ENCODE data around the gene YJU2.
"Not testable (repeated sequence)": the region's sequence is repeated elsewhere in the genome, so short reads cannot be mapped to it uniquely, and the experiment has no call there.

The YJU2 gene

GRCh38 chr19:4246767-4247593 lies at the start of gene YJU2:
YJU2 (plus strand) TSS chr19:4247080; CDS start chr19:4247147, 67 bp downstream.
- peak; percentile 99 for DNase-seq (ENCODE audit: low spot score)

DNA sequence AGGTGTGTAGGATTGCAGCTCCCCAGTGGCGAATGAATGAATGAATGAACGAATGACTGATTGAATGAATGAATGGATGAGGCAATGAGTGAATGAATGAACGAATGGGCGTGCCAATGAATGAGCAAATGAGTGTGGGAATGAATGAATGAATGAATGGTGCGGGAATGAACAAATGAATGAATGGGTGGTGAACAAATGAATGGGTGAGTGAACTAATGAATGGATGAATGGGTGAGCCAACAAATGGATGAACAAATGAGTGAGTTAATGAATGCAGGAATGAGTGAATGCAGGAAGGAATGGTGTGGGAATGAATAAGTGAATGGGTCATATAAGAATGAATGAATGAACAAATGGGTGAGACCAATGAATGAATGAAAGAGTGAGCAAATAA lies 49.7 kb upstream of the YJU2 start:
- DNase-seq (ENCODE audit: low spot score), result no peak

DNA sequence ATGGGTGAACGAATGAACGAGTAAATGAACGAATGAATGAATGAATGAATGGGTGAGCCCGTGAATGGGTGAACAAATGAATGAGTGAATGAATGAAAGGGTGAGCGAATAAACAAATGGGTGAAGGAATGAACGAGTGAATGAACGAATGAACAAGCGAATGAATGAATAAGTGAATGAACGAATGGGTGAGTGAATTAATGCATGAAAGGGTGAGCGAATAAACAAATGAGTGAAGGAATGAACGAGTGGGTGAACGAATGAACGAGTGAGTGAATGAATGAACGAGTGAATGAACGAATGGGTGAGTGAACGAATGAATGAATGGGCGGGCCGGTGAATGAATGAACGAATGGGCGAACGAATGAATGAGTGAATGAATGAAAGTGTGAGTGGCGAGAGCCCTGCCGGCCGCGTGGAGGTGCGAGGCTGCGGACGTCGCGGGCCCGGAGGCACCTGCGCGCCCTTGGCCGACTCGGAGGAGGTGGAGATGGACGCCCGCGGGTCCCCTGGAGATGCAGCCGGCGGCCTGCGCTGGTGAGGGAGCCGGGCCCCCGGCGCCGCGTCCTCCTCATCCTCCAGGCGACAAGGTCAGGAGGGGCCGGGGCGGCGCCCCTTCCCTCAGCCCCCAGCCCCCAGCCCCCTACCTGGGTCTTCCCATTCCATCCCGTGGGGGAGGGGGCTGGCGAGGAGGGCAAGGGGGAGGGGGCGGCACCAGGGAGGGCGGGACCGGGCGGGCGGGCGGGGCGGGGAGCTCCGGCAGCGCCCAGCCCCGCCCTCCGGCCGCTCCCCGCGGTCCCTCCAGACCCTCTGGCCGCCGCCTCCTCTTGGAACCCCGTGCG lies 49.0 kb upstream of the YJU2 start:
- no peak for DNase-seq (ENCODE audit: low spot score)

GRCh38 chr19:4198467-4199126 lies 48.3 kb upstream of the YJU2 start:
- DNase-seq (ENCODE audit: low spot score), result no peak

- DNase-seq (ENCODE audit: low spot score), result no peak
Measured at GRCh38 chr19:4199699-4200293, 47.1 kb upstream of the YJU2 start.

GRCh38 chr19:4200940-4201542 lies 45.8 kb upstream of the YJU2 start:
- DNase-seq (ENCODE audit: low spot score), result no peak

DNA sequence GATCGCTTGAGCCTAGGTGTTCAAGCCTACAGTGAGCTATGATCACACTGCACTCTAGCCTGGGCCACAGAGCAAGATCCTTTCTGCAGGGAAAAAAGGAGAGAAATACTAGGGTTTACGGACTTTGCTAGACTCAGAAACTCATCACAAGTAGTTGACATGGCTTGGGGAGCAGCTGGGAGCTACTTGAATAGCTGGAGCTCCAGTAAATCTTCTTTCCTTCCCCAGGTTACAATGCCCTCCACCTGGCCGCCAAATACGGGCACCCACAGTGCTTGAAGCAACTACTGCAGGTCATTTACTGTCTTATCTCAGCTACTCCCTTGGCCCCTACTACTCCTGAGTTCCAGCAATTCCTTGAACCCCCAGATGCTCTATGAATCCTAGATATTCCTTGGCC lies 45.1 kb upstream of the YJU2 start:
- DNase-seq (ENCODE audit: low spot score), result no peak

- DNase-seq (ENCODE audit: low spot score), result peak; percentile 51
Measured at GRCh38 chr19:4206818-4207484, 39.9 kb upstream of the YJU2 start.

DNA sequence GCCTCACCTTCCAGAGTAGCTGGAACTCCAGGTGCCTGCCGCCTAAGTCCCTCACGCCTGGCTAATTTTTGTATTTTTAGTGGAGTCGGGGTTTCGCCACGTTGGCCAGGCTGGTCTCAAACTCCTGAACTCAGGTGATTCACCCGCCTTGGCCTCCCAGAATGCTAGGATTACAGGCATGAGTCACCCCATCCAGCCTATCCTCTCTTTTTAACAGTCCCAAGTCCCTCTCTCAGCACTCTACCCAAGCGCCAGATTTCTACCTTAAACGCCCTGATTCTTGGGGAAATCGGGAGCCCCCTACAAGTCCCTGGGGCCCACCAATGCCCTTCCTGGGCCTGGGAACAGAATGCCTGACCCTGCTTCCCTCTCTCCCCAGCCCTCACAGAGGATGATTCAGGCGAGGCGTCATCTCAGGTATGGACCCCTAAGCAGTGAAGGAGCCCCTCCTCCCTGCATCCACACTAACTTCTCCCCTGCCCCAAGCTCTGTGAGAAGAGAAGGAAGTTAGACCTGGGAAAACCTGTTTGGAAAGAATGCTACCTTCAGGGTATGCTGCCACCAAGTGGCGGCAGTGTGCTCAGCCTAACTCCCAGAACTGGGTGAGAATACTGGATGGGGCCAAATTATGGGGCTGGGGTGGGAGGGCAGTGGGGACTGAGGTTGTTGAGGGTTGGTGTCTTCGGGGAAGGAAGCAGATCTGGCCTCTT lies 38.3 kb upstream of the YJU2 start:
- DNase-seq (ENCODE audit: low spot score), result peak; percentile 75

DNA sequence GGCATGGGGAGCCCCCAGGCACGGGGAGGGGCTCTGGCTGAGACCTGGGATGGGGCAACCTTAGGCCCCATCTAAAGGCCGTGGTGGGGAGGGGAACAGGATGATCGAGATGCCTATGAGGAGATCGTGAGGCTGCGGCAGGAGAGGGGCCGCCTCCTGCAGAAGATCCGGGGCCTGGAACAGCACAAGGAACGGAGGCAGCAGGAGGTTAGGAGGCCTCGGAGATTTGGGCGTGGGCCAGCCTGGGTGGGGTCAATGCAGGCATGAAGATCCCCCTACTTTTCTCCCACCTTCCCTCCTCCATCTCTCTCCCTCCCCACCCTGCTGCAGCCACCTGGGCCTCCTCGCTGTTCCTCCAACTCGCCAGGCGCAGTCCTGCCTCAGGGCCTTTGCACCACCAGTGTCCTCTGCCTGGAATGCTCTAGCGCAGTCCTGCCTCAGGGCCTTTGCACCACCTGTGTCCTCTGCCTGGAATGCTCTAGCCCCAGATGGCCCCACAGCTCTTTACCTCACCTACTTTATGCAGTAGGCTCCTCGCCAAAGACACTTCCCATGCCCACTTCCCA lies 36.6 kb upstream of the YJU2 start:
- DNase-seq (ENCODE audit: low spot score), result no peak

DNA sequence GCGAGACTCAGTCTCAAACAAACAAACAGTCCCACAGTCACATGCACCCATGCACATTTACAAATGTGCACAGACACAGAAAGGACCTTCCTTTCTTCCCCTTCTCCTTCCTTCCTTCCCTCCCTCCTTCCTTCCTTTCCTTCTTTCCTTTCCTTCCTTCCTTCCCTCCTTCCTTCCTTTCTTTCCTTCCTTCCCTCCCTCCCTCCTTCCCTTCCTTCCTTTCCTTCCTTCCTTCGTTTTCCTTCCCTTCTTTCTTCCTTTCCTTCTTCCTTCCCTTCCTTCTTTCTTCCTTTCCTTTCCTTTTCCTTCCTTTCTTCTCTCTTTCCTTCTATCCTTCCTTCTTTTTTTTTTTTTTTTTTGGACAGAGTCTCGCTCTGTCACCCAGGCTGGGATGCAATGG lies 33.8 kb upstream of the YJU2 start:
- no peak for DNase-seq (ENCODE audit: low spot score)

- no peak for DNase-seq (ENCODE audit: low spot score)
Measured at GRCh38 chr19:4215807-4216206, 31.1 kb upstream of the YJU2 start.

- DNase-seq (ENCODE audit: low spot score), result no peak
Measured at GRCh38 chr19:4216846-4217245, 30.0 kb upstream of the YJU2 start.

- DNase-seq (ENCODE audit: low spot score), result no peak
Measured at GRCh38 chr19:4217429-4218264, 29.2 kb upstream of the YJU2 start.

- DNase-seq (ENCODE audit: low spot score), result not testable (repeated sequence)
Measured at GRCh38 chr19:4218523-4218922, 28.4 kb upstream of the YJU2 start.

DNA sequence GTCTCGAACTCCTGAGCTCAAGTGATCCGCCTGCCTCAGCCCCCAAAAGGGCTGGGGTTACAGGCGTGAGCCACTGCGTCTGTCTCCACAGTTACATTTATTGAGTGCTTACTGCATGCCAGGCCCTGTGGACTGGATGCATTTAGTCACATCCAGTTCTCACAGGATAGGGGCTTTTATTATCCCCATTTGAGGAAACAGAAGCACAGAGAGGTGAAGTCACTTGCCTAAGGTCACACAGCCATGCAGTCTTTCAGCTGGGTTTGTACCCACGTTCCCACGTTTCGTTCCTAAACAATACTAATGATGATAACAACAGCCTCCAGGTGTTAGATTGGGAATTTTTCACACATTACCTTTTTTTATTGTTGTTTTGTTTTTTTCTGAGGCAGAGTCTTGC lies 26.7 kb upstream of the YJU2 start:
- DNase-seq (ENCODE audit: low spot score), result no peak

DNA sequence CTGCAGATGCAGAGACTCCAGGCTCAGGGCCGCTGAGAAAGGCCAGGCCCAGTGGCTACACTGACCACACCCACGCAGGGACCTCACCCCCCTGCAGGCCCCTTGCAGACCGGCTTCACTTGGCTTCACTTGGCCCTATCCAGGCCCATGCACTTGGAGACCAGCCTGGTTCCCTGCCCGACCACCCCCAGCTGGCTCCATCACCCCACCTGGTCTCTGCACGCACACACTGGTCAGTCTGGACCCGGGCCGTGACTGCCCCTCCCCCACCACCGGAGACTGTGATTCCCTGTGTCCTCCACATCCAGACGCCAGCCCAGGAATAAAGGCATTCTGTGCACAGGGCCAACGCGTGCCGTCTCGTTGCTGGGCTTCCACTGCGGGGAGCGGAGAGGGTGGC lies 22.4 kb upstream of the YJU2 start:
- no peak for DNase-seq (ENCODE audit: low spot score)

GRCh38 chr19:4225885-4226284 lies 21.0 kb upstream of the YJU2 start:
- no peak for DNase-seq (ENCODE audit: low spot score)

DNA sequence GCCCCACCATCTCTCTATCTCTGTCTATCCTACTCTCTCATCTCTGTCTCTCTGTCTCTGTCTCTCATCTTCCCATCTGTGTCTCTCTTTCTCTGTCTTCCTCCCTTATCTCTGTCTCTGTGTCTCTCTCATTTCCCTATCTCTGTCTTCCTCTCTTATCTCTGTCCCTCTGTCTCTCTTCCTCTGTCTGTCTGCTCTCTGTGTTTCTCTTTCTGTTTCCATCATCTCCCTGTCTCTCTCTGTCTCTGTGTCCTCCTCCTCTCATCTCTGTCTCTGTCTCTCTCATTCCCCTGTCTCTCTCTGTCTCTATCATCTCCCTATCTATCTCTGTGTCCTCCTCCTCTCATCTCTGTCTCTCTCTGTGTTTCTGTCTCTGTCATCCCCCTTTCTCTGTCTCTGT lies 19.1 kb upstream of the YJU2 start:
- no peak for DNase-seq (ENCODE audit: low spot score)

All from RKO (cell line).